Measurements from ENCODE around the gene YWHAB. TPM values are rescaled to one million over a fixed set of nuclear protein-coding genes. Genes with fewer than 3 reads are reported as not detected.

Gene YWHAB
- total and polyA plus RNA-seq, 2 donors (not counting 1 experiment from before 2014, with no cell fraction given), result 80.3 to 200 TPM

GRCh38 chr20:44840826-44841225 is 44.7 kb upstream of the YWHAB start:
- Mint-ChIP-seq H3K27ac (no peak overlapping the region), H3K27me3 (peaks cover 37% of the 10 kb centered on the region), H3K9me3 (ENCODE audit: insufficient read depth) (peaks cover 4% of the 10 kb centered on the region), H3K4me1 (no peaks in the 10 kb centered on the region), H3K4me3 (no peak overlapping the region)
- no peak for ATAC-seq (ENCODE audit: low read depth)
- ChIA-PET CTCF (no interaction called here), POLR2A (no interaction called here)
- peaks cover 0 to 5% (median 0%) of the 10 kb centered on the region in 3 donors for H3K9me3 ChIP-seq (ENCODE audit: control extremely low read depth in 1 of 3, control insufficient read depth in 2 of 3, insufficient read depth in 1 of 3, low read length in 2 of 3)
- H3K79me2 ChIP-seq (ENCODE audit: control insufficient read depth, insufficient read depth, low read length), result no peaks in the 10 kb centered on the region
- H3K9ac ChIP-seq (ENCODE audit: low read length), result no peak overlapping the region
- intact Hi-C loops (cut with micrococcal nuclease), result no loop called here
- H4K20me1 ChIP-seq (ENCODE audit: control insufficient read depth, insufficient read depth, low read length, poor library complexity, severe bottlenecking), result no peaks in the 10 kb centered on the region
- DNase-seq, result no peak
- peaks cover 0 to 30% (median 5%) of the 10 kb centered on the region in 4 experiments for H3K27me3 ChIP-seq (replicated peaks in 1 of 4; ENCODE audit: control extremely low read depth in 1 of 4, control insufficient read depth in 3 of 4, insufficient read depth in 4 of 4, low read length in 3 of 4)
- H2AFZ ChIP-seq (ENCODE audit: insufficient read depth, low read depth, low read length, poor library complexity, severe bottlenecking), result no peak overlapping the region
- no peak for TF ChIP-seq EZH2 (IDR thresholded peaks at IDR 0.05; ENCODE audit: borderline replicate concordance, insufficient read depth, low read depth, low read length, poor library complexity, severe bottlenecking)
- TF ChIP-seq, protein P1, sequence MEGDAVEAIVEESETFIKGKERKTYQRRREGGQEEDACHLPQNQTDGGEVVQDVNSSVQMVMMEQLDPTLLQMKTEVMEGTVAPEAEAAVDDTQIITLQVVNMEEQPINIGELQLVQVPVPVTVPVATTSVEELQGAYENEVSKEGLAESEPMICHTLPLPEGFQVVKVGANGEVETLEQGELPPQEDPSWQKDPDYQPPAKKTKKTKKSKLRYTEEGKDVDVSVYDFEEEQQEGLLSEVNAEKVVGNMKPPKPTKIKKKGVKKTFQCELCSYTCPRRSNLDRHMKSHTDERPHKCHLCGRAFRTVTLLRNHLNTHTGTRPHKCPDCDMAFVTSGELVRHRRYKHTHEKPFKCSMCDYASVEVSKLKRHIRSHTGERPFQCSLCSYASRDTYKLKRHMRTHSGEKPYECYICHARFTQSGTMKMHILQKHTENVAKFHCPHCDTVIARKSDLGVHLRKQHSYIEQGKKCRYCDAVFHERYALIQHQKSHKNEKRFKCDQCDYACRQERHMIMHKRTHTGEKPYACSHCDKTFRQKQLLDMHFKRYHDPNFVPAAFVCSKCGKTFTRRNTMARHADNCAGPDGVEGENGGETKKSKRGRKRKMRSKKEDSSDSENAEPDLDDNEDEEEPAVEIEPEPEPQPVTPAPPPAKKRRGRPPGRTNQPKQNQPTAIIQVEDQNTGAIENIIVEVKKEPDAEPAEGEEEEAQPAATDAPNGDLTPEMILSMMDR (IDR thresholded peaks at IDR 0.05), result no peak
- 94% methylated on average over 5 of the region's 5 CpGs for WGBS (ENCODE audit: insufficient coverage)
- no peaks in the 10 kb centered on the region for H3K4me1 ChIP-seq (ENCODE audit: control insufficient read depth in 2 of 2, insufficient read depth in 2 of 2, low read length in 2 of 2)
- no peak overlapping the region for H3K4me3 ChIP-seq (ENCODE audit: control extremely low read depth in 1 of 5, extremely low read depth in 1 of 5, insufficient read depth in 1 of 5, low read depth in 2 of 5, low read length in 4 of 5)
- H3K36me3 ChIP-seq (replicated peaks in 1 of 2; ENCODE audit: control extremely low read depth in 1 of 2, control insufficient read depth in 1 of 2, extremely low read depth in 1 of 2, insufficient read depth in 2 of 2, low read length in 1 of 2), result no peaks in the 10 kb centered on the region
- H3K4me2 ChIP-seq (replicated peaks; ENCODE audit: low read depth, low read length, poor library complexity, severe bottlenecking), result no peak overlapping the region
- H3K27ac ChIP-seq (ENCODE audit: low read length in 2 of 2), result no peak overlapping the region

DNA sequence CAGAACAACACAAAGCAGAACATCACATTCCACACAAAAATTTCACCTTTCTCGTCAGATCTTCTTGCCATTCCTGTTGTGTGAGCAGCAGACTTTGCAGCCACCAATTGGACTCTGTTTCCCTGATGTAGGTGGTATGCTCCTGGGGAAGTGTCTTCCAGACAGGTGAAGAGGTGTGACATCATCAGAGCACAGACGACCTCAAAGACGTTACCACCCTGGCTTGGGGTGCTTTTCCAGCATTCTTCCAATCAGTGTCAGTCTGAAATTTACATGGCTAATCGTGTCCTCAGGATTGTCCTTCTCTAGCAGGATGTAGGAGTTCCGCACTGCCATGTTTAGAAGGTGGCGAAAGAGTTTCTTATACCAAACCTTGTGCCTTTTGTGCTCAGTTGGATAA is 43.5 kb upstream of the YWHAB start:
- 94% methylated on average over 4 of the region's 6 CpGs for WGBS (ENCODE audit: insufficient coverage)
- POLR2A ChIA-PET, result no interaction called here
- ATAC-seq (ENCODE audit: low read depth) (no peak), DNase-seq (no peak)
- H3K27ac ChIP-seq (ENCODE audit: low read length in 2 of 2), result no peak overlapping the region
- no peaks in the 10 kb centered on the region for H4K20me1 ChIP-seq (ENCODE audit: control insufficient read depth, insufficient read depth, low read length, poor library complexity, severe bottlenecking)
- no peak overlapping the region for H3K4me2 ChIP-seq (replicated peaks; ENCODE audit: low read depth, low read length, poor library complexity, severe bottlenecking)
- Mint-ChIP-seq H3K9me3 (ENCODE audit: insufficient read depth) (peaks cover 4% of the 10 kb centered on the region), H3K4me3 (no peak overlapping the region), H3K27me3 (peaks cover 41% of the 10 kb centered on the region), H3K4me1 (no peaks in the 10 kb centered on the region), H3K27ac (no peak overlapping the region)
- CTCF ChIA-PET, result no interaction called here
- H3K9ac ChIP-seq (ENCODE audit: low read length), result no peak overlapping the region
- no peaks in the 10 kb centered on the region for H3K79me2 ChIP-seq (ENCODE audit: control insufficient read depth, insufficient read depth, low read length)
- TF ChIP-seq, protein P1 (IDR thresholded peaks at IDR 0.05), result no peak
- TF ChIP-seq EZH2 (IDR thresholded peaks at IDR 0.05; ENCODE audit: borderline replicate concordance, insufficient read depth, low read depth, low read length, poor library complexity, severe bottlenecking), result no peak
- H2AFZ ChIP-seq (ENCODE audit: insufficient read depth, low read depth, low read length, poor library complexity, severe bottlenecking), result no peak overlapping the region
- H3K4me1 ChIP-seq (ENCODE audit: control insufficient read depth in 2 of 2, insufficient read depth in 2 of 2, low read length in 2 of 2), result no peaks in the 10 kb centered on the region
- intact Hi-C loops (cut with micrococcal nuclease), result no loop called here
- peaks cover 0 to 24% (median 3%) of the 10 kb centered on the region in 4 experiments for H3K27me3 ChIP-seq (replicated peaks in 1 of 4; ENCODE audit: control extremely low read depth in 1 of 4, control insufficient read depth in 3 of 4, insufficient read depth in 4 of 4, low read length in 3 of 4)
- H3K36me3 ChIP-seq (replicated peaks in 1 of 2; ENCODE audit: control extremely low read depth in 1 of 2, control insufficient read depth in 1 of 2, extremely low read depth in 1 of 2, insufficient read depth in 2 of 2, low read length in 1 of 2), result no peaks in the 10 kb centered on the region
- no peak overlapping the region for H3K4me3 ChIP-seq (ENCODE audit: control extremely low read depth in 1 of 5, extremely low read depth in 1 of 5, insufficient read depth in 1 of 5, low read depth in 2 of 5, low read length in 4 of 5)
- peaks cover 0 to 5% (median 0%) of the 10 kb centered on the region in 3 donors for H3K9me3 ChIP-seq (ENCODE audit: control extremely low read depth in 1 of 3, control insufficient read depth in 2 of 3, insufficient read depth in 1 of 3, low read length in 2 of 3)

All from B cell (primary cell).